ENCODE results near the gene CNTNAP2. TPM values are rescaled to one million over a fixed set of nuclear protein-coding genes. Genes with fewer than 3 reads are reported as not detected.

Gene CNTNAP2
- total and polyA plus RNA-seq, 2 donors (not counting 1 experiment from before 2014, with no cell fraction given), result not detected

GRCh38 chr7:146619641-146620040 lies 503.0 kb downstream of the CNTNAP2 start:
- H4K20me1 ChIP-seq (ENCODE audit: control insufficient read depth, extremely low read depth, insufficient read depth, low read length), result no peaks in the 10 kb centered on the region
- H3K36me3 ChIP-seq (ENCODE audit: control insufficient read depth, insufficient read depth, low read length), result no peaks in the 10 kb centered on the region
- no peak overlapping the region for H3K4me3 ChIP-seq (replicated peaks in 1 of 4; ENCODE audit: control extremely low read depth in 1 of 4, insufficient read depth in 1 of 4, low read depth in 3 of 4, low read length in 4 of 4)
- no peak overlapping the region for H3K9ac ChIP-seq (ENCODE audit: insufficient read depth, low read length)
- H3K27ac ChIP-seq (ENCODE audit: insufficient read depth, low read length), result no peak overlapping the region
- no peak for DNase-seq (ENCODE audit: low read depth in 2 of 2)
- no peaks in the 10 kb centered on the region for H3K27me3 ChIP-seq (ENCODE audit: control insufficient read depth, insufficient read depth, low read length)
- H3K4me1 ChIP-seq (ENCODE audit: control insufficient read depth, extremely low read depth, insufficient read depth, low read length), result no peaks in the 10 kb centered on the region
- no peak overlapping the region for H3K4me2 ChIP-seq (ENCODE audit: extremely low read depth, insufficient read depth, low read length)
- no peaks in the 10 kb centered on the region for H3K79me2 ChIP-seq (ENCODE audit: control insufficient read depth, insufficient read depth, low read length)
- no peak for TF ChIP-seq EZH2 (IDR thresholded peaks at IDR 0.05; ENCODE audit: low read length, missing control alignments)
- no peak for TF ChIP-seq CTCF (conservative IDR thresholded peaks at IDR 0.05 in 1 of 2, IDR thresholded peaks at IDR 0.05 in 1 of 2; ENCODE audit: low read depth in 1 of 2, low read length in 2 of 2)
- H3K9me3 ChIP-seq (ENCODE audit: control insufficient read depth, insufficient read depth, low read depth, low read length), result no peaks in the 10 kb centered on the region
- no peak overlapping the region for H2AFZ ChIP-seq (ENCODE audit: low read length)

- Histone ChIP-seq H3K4me1 (ENCODE audit: control insufficient read depth, extremely low read depth, insufficient read depth, low read length) (no peaks in the 10 kb centered on the region), H3K9me3 (ENCODE audit: control insufficient read depth, insufficient read depth, low read depth, low read length) (no peaks in the 10 kb centered on the region), H3K79me2 (ENCODE audit: control insufficient read depth, insufficient read depth, low read length) (no peaks in the 10 kb centered on the region), H2AFZ (ENCODE audit: low read length) (no peak overlapping the region), H3K27ac (ENCODE audit: insufficient read depth, low read length) (no peak overlapping the region), H3K4me2 (ENCODE audit: extremely low read depth, insufficient read depth, low read length) (no peak overlapping the region), H3K27me3 (ENCODE audit: control insufficient read depth, insufficient read depth, low read length) (no peaks in the 10 kb centered on the region), H3K36me3 (ENCODE audit: control insufficient read depth, insufficient read depth, low read length) (no peaks in the 10 kb centered on the region), H4K20me1 (ENCODE audit: control insufficient read depth, extremely low read depth, insufficient read depth, low read length) (no peaks in the 10 kb centered on the region), H3K9ac (ENCODE audit: insufficient read depth, low read length) (no peak overlapping the region), H3K4me3 (replicated peaks in 1 of 4; ENCODE audit: control extremely low read depth in 1 of 4, insufficient read depth in 1 of 4, low read depth in 3 of 4, low read length in 4 of 4) (no peak overlapping the region)
- no peak for DNase-seq (ENCODE audit: low read depth in 2 of 2)
- TF ChIP-seq EZH2 (IDR thresholded peaks at IDR 0.05; ENCODE audit: low read length, missing control alignments) (no peak), CTCF (conservative IDR thresholded peaks at IDR 0.05 in 1 of 2, IDR thresholded peaks at IDR 0.05 in 1 of 2; ENCODE audit: low read depth in 1 of 2, low read length in 2 of 2) (no peak)
Measured at GRCh38 chr7:146626912-146627311, 510.3 kb downstream of the CNTNAP2 start.

GRCh38 chr7:146635205-146636032 lies 518.8 kb downstream of the CNTNAP2 start:
- DNase-seq (ENCODE audit: low read depth in 2 of 2), result no peak
- Histone ChIP-seq H3K4me2 (ENCODE audit: extremely low read depth, insufficient read depth, low read length) (no peak overlapping the region), H3K27me3 (ENCODE audit: control insufficient read depth, insufficient read depth, low read length) (no peaks in the 10 kb centered on the region), H3K9me3 (ENCODE audit: control insufficient read depth, insufficient read depth, low read depth, low read length) (no peaks in the 10 kb centered on the region), H3K36me3 (ENCODE audit: control insufficient read depth, insufficient read depth, low read length) (no peaks in the 10 kb centered on the region), H3K4me3 (replicated peaks in 1 of 4; ENCODE audit: control extremely low read depth in 1 of 4, insufficient read depth in 1 of 4, low read depth in 3 of 4, low read length in 4 of 4) (no peak overlapping the region), H3K79me2 (ENCODE audit: control insufficient read depth, insufficient read depth, low read length) (no peaks in the 10 kb centered on the region), H3K4me1 (ENCODE audit: control insufficient read depth, extremely low read depth, insufficient read depth, low read length) (no peaks in the 10 kb centered on the region), H2AFZ (ENCODE audit: low read length) (no peak overlapping the region), H3K9ac (ENCODE audit: insufficient read depth, low read length) (no peak overlapping the region), H4K20me1 (ENCODE audit: control insufficient read depth, extremely low read depth, insufficient read depth, low read length) (no peaks in the 10 kb centered on the region), H3K27ac (ENCODE audit: insufficient read depth, low read length) (no peak overlapping the region)
- TF ChIP-seq EZH2 (IDR thresholded peaks at IDR 0.05; ENCODE audit: low read length, missing control alignments) (no peak), CTCF (conservative IDR thresholded peaks at IDR 0.05 in 1 of 2, IDR thresholded peaks at IDR 0.05 in 1 of 2; ENCODE audit: low read depth in 1 of 2, low read length in 2 of 2) (no peak)

All from fibroblast of lung (primary cell).